ENCODE data around the gene PHF3. TPM values are rescaled to one million over a fixed set of nuclear protein-coding genes. Genes with fewer than 3 reads are reported as not detected.
A peak's percentile ranks its signal among the peaks of the same experiment; 100 is the strongest.

Gene PHF3
- total RNA-seq, 1 donor from 2014 or later, result 33.4 TPM

DNA sequence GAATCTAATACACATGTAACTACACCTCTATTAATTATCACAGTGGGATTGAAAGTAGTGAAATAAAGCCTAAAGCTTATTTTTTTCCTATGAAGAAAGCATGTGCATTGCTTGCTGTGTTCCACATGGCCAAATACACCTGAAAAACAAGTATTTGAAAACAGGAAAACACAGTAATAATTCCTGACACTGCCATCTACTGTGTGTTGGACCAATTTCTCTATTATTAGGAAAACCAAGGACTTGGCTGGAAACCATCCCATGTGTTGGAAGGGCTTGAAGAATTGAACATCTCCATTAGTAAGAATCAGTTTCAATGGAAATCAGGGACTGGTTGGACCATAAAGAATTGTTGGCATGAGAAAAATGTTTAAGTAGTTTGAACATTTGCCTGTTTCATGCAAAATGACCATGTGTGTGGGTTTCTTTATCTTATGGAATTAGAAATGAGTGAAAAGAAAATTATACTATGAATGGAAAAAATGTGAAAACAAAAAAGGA lies 124.1 kb downstream of the PHF3 start:
- Histone ChIP-seq H3K27ac (ENCODE audit: low read depth, low read length) (no peak overlapping the region), H3K27me3 (ENCODE audit: insufficient read depth, low read length) (no peaks in the 10 kb centered on the region), H4K20me1 (ENCODE audit: insufficient read depth, low read length) (no peaks in the 10 kb centered on the region), H2AFZ (ENCODE audit: low read depth, low read length) (no peak overlapping the region), H3K9me3 (ENCODE audit: insufficient read depth, low read depth, low read length) (peaks cover 2% of the 10 kb centered on the region), H3K4me1 (ENCODE audit: insufficient read depth, low read length) (no peaks in the 10 kb centered on the region), H3K4me3 (ENCODE audit: insufficient read depth, low read depth, low read length) (no peak overlapping the region), H3K79me2 (ENCODE audit: insufficient read depth, low read length) (no peaks in the 10 kb centered on the region), H3K4me2 (ENCODE audit: low read length) (no peak overlapping the region), H3K36me3 (ENCODE audit: insufficient read depth, low read length) (no peaks in the 10 kb centered on the region), H3K9ac (ENCODE audit: low read length) (no peak overlapping the region)
- no peak for TF ChIP-seq EZH2 (IDR thresholded peaks at IDR 0.05; ENCODE audit: insufficient read depth, low read length)
- TF ChIP-seq, protein P1, sequence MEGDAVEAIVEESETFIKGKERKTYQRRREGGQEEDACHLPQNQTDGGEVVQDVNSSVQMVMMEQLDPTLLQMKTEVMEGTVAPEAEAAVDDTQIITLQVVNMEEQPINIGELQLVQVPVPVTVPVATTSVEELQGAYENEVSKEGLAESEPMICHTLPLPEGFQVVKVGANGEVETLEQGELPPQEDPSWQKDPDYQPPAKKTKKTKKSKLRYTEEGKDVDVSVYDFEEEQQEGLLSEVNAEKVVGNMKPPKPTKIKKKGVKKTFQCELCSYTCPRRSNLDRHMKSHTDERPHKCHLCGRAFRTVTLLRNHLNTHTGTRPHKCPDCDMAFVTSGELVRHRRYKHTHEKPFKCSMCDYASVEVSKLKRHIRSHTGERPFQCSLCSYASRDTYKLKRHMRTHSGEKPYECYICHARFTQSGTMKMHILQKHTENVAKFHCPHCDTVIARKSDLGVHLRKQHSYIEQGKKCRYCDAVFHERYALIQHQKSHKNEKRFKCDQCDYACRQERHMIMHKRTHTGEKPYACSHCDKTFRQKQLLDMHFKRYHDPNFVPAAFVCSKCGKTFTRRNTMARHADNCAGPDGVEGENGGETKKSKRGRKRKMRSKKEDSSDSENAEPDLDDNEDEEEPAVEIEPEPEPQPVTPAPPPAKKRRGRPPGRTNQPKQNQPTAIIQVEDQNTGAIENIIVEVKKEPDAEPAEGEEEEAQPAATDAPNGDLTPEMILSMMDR (IDR thresholded peaks at IDR 0.05; ENCODE audit: insufficient read depth, low read depth, low read length), result no peak
- no peak overlapping the region for H3K27ac Mint-ChIP-seq (ENCODE audit: unreplicated experiment)
- H3K4me3 Mint-ChIP-seq (ENCODE audit: unreplicated experiment), result no peak overlapping the region
- peaks cover 11% of the 10 kb centered on the region for H3K36me3 Mint-ChIP-seq (ENCODE audit: low read depth, unreplicated experiment)
- FAIRE-seq (no peak), DNase-seq (ENCODE audit: low read depth) (peak; percentile 3)
- no peaks in the 10 kb centered on the region for H3K4me1 Mint-ChIP-seq (ENCODE audit: low read depth, unreplicated experiment)
- H3K27me3 Mint-ChIP-seq (ENCODE audit: low read depth, unreplicated experiment), result no peaks in the 10 kb centered on the region
- H3K9me3 Mint-ChIP-seq (ENCODE audit: unreplicated experiment), result peaks cover 12% of the 10 kb centered on the region

DNA sequence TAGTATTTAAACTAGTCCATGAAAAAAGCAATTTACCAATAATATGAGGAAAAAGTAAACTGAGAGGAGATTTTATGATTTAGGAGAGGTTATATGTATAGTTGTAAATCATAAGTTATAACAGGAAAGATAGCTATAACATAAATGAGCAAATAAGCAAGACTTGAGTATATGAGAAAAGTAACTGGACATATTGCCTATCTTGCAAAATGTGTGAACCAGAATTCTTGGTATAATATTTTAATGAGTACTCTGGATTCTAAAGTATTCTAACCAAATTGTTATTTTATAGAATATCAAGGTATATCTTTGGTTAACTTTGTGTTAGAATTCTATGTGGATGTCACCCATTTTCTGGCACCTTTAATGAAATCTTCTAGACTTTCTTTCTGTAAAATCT lies 124.6 kb downstream of the PHF3 start:
- Histone ChIP-seq H4K20me1 (ENCODE audit: insufficient read depth, low read length) (no peaks in the 10 kb centered on the region), H3K9ac (ENCODE audit: low read length) (no peak overlapping the region), H3K27ac (ENCODE audit: low read depth, low read length) (no peak overlapping the region), H3K79me2 (ENCODE audit: insufficient read depth, low read length) (no peaks in the 10 kb centered on the region), H3K4me2 (ENCODE audit: low read length) (no peak overlapping the region), H3K4me3 (ENCODE audit: insufficient read depth, low read depth, low read length) (no peak overlapping the region), H2AFZ (ENCODE audit: low read depth, low read length) (no peak overlapping the region), H3K9me3 (ENCODE audit: insufficient read depth, low read depth, low read length) (peaks cover 2% of the 10 kb centered on the region), H3K4me1 (ENCODE audit: insufficient read depth, low read length) (no peaks in the 10 kb centered on the region), H3K36me3 (ENCODE audit: insufficient read depth, low read length) (no peaks in the 10 kb centered on the region), H3K27me3 (ENCODE audit: insufficient read depth, low read length) (no peaks in the 10 kb centered on the region)
- no peak for DNase-seq (ENCODE audit: low read depth)
- no peaks in the 10 kb centered on the region for H3K4me1 Mint-ChIP-seq (ENCODE audit: low read depth, unreplicated experiment)
- no peak overlapping the region for H3K4me3 Mint-ChIP-seq (ENCODE audit: unreplicated experiment)
- H3K9me3 Mint-ChIP-seq (ENCODE audit: unreplicated experiment), result peaks cover 12% of the 10 kb centered on the region
- no peak for TF ChIP-seq EZH2 (IDR thresholded peaks at IDR 0.05; ENCODE audit: insufficient read depth, low read length)
- TF ChIP-seq, protein P1 (IDR thresholded peaks at IDR 0.05; ENCODE audit: insufficient read depth, low read depth, low read length), result no peak
- peaks cover 8% of the 10 kb centered on the region for H3K36me3 Mint-ChIP-seq (ENCODE audit: low read depth, unreplicated experiment)
- FAIRE-seq, result no peak
- no peaks in the 10 kb centered on the region for H3K27me3 Mint-ChIP-seq (ENCODE audit: low read depth, unreplicated experiment)
- no peak overlapping the region for H3K27ac Mint-ChIP-seq (ENCODE audit: unreplicated experiment)

DNA sequence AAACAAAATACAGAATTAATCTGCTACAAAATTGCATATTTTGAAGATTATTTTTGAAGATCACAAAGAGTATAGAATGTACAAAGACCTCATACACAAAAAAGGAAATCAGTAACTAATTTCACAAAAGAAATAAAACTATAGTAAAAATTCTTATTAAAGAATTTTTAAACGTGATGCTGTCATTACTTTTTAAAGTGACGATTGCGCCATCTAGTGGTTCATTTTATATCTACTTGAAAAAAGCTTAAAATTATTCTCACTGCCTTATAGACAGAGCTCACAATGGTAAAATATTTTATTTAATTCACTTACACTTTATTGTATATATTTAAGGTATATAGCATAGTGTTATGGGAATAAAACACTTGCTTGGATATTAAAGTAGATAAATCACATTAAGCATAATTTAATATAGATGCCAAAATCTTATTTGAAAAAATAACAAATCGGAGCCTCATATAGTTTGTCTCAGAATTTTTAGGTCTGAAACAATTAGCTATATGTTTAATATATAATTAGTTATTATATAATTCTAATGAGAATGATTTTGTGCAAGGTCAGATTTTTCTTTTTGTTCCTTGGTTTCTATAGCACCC lies 128.8 kb downstream of the PHF3 start:
- H3K4me1 ChIP-seq (ENCODE audit: insufficient read depth, low read length), result no peaks in the 10 kb centered on the region
- no peaks in the 10 kb centered on the region for H3K27me3 Mint-ChIP-seq (ENCODE audit: low read depth, unreplicated experiment)
- H3K4me1 Mint-ChIP-seq (ENCODE audit: low read depth, unreplicated experiment), result no peaks in the 10 kb centered on the region
- no peak overlapping the region for H3K27ac Mint-ChIP-seq (ENCODE audit: unreplicated experiment)
- H3K4me3 ChIP-seq (ENCODE audit: insufficient read depth, low read depth, low read length), result no peak overlapping the region
- TF ChIP-seq EZH2 (IDR thresholded peaks at IDR 0.05; ENCODE audit: insufficient read depth, low read length), result no peak
- TF ChIP-seq, protein P1 (IDR thresholded peaks at IDR 0.05; ENCODE audit: insufficient read depth, low read depth, low read length), result peak; percentile 35
- no peak overlapping the region for H3K4me3 Mint-ChIP-seq (ENCODE audit: unreplicated experiment)
- DNase-seq (ENCODE audit: low read depth), result peak; percentile 6
- peaks cover 3% of the 10 kb centered on the region for H3K36me3 Mint-ChIP-seq (ENCODE audit: low read depth, unreplicated experiment)
- H3K9me3 ChIP-seq (ENCODE audit: insufficient read depth, low read depth, low read length), result peaks cover 2% of the 10 kb centered on the region
- no peaks in the 10 kb centered on the region for H3K27me3 ChIP-seq (ENCODE audit: insufficient read depth, low read length)
- H3K36me3 ChIP-seq (ENCODE audit: insufficient read depth, low read length), result no peaks in the 10 kb centered on the region
- no peaks in the 10 kb centered on the region for H4K20me1 ChIP-seq (ENCODE audit: insufficient read depth, low read length)
- H3K4me2 ChIP-seq (ENCODE audit: low read length), result no peak overlapping the region
- no peak overlapping the region for H3K27ac ChIP-seq (ENCODE audit: low read depth, low read length)
- H3K9ac ChIP-seq (ENCODE audit: low read length), result no peak overlapping the region
- no peak for FAIRE-seq
- peaks cover 8% of the 10 kb centered on the region for H3K9me3 Mint-ChIP-seq (ENCODE audit: unreplicated experiment)
- H2AFZ ChIP-seq (ENCODE audit: low read depth, low read length), result no peak overlapping the region
- H3K79me2 ChIP-seq (ENCODE audit: insufficient read depth, low read length), result no peaks in the 10 kb centered on the region

Data from astrocyte (in vitro differentiated cells and primary cell).